Astrocyte (in vitro differentiated cells and primary cell): ENCODE data around the gene SLC28A3. TPM values are rescaled to one million over a fixed set of nuclear protein-coding genes. Genes with fewer than 3 reads are reported as not detected.

ENCODE experiments used
- DNase-seq: peaks from one replicate; pipeline ENCODE4 v3.0.0-alpha.2; 2010; ENCODE audit warnings: low read depth
- FAIRE-seq: peaks from 2 replicates; lab custom pipeline; 2011; peaks lifted over from hg19 to GRCh38; lab: Jason Lieb, UNC
- H2AFZ ChIP-seq: 2 replicates; pipeline ENCODE4 v1.6.0; 2012; ENCODE audit warnings: low read depth, low read length, inconsistent platforms
- H3K27ac ChIP-seq: 2 replicates; pipeline ENCODE4 v1.5.1; 2011; ENCODE audit warnings: low read depth, low read length, inconsistent platforms
- H3K27me3 ChIP-seq: 2 replicates; pipeline ENCODE4 v1.6.0; 2011; ENCODE audit warnings: low read length, inconsistent platforms; ENCODE audit not compliant: insufficient read depth
- H3K36me3 ChIP-seq: 2 replicates; pipeline ENCODE4 v1.5.1; 2011; ENCODE audit warnings: low read length, inconsistent platforms; ENCODE audit not compliant: insufficient read depth
- H3K4me1 ChIP-seq: 2 replicates; pipeline ENCODE4 v1.5.1; 2011; ENCODE audit warnings: low read length, inconsistent platforms; ENCODE audit not compliant: insufficient read depth
- H3K4me2 ChIP-seq: 2 replicates; pipeline ENCODE4 v1.6.0; 2012; ENCODE audit warnings: low read length, inconsistent platforms
- H3K4me3 ChIP-seq: 2 replicates; pipeline ENCODE4 v1.5.1; 2011; ENCODE audit warnings: low read depth, mild to moderate bottlenecking, low read length, inconsistent platforms; ENCODE audit not compliant: insufficient read depth
- H3K79me2 ChIP-seq: 2 replicates; pipeline ENCODE4 v1.6.0; 2012; ENCODE audit warnings: mild to moderate bottlenecking, low read length, inconsistent platforms; ENCODE audit not compliant: insufficient read depth
- H3K9ac ChIP-seq: 2 replicates; pipeline ENCODE4 v1.6.0; 2012; ENCODE audit warnings: mild to moderate bottlenecking, low read length, inconsistent platforms
- H3K9me3 ChIP-seq: 2 replicates; pipeline ENCODE4 v1.5.1; 2012; ENCODE audit warnings: low read depth, mild to moderate bottlenecking, low read length, inconsistent platforms; ENCODE audit not compliant: insufficient read depth
- H4K20me1 ChIP-seq: 2 replicates; pipeline ENCODE4 v1.6.0; 2012; ENCODE audit warnings: low read length, inconsistent platforms; ENCODE audit not compliant: insufficient read depth
- H3K27ac Mint-ChIP-seq: one replicate; pipeline ENCODE4 v1.8.0; 2021; ENCODE audit warnings: mild to moderate bottlenecking, mixed read lengths; ENCODE audit not compliant: unreplicated experiment
- H3K27me3 Mint-ChIP-seq: one replicate; pipeline ENCODE4 v1.8.0; 2021; ENCODE audit warnings: low read depth, mixed read lengths; ENCODE audit not compliant: unreplicated experiment
- H3K36me3 Mint-ChIP-seq: one replicate; pipeline ENCODE4 v1.8.0; 2021; ENCODE audit warnings: low read depth, mixed read lengths; ENCODE audit not compliant: unreplicated experiment
- H3K4me1 Mint-ChIP-seq: one replicate; pipeline ENCODE4 v1.8.0; 2021; ENCODE audit warnings: low read depth, mixed read lengths; ENCODE audit not compliant: unreplicated experiment
- H3K4me3 Mint-ChIP-seq: one replicate; pipeline ENCODE4 v1.8.0; 2021; ENCODE audit warnings: mild to moderate bottlenecking, moderate library complexity, mixed read lengths; ENCODE audit not compliant: unreplicated experiment
- H3K9me3 Mint-ChIP-seq: one replicate; pipeline ENCODE4 v1.8.0; 2021; ENCODE audit warnings: mild to moderate bottlenecking, mixed read lengths; ENCODE audit not compliant: unreplicated experiment
- CTCF ChIP-seq: IDR thresholded peaks from 2 replicates; pipeline ENCODE4 v1.5.1; 2011; ENCODE audit warnings: low read depth, mild to moderate bottlenecking, inconsistent platforms, low read length, moderate library complexity; ENCODE audit not compliant: insufficient read depth
- EZH2 ChIP-seq: IDR thresholded peaks from 2 replicates; pipeline ENCODE4 v1.6.1; 2012; ENCODE audit warnings: mild to moderate bottlenecking, low read length, inconsistent platforms; ENCODE audit not compliant: insufficient read depth
- total RNA-seq: library from RNA; stranded (reverse); gene quantifications from 2 replicates; pipeline ENCODE4 v1.2.1, GENCODE V29; 2021

SLC28A3 gene
- total RNA-seq, 1 donor from 2014 or later = 0.30 TPM

DNA sequence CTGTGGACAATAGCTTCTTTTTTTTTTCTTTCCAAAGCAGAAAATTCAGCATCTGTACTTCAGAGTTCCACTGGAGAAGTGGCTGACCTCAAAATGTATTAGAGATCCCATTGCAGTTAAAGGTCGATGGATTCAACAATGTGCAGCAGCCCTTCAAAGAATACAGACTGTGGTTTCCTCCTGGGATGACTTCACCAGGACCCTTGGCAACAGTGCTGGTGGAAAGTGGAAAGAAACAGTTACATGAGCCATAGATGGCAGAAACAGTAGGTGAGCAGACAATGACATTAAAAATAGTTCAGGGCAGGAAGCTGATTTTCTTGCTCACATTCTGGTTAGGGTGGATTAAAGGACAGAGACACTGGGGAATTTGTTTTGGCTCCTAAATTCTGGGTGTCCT, 62.4 kb downstream of the SLC28A3 start:
- Mint-ChIP-seq H3K9me3 (no peaks in the 10 kb centered on the region), H3K27ac (peak overlapping the region; percentile 78), H3K4me1 (peaks cover 27% of the 10 kb centered on the region), H3K4me3 (no peak overlapping the region), H3K27me3 (no peaks in the 10 kb centered on the region), H3K36me3 (no peaks in the 10 kb centered on the region)
- H4K20me1 ChIP-seq = no peaks in the 10 kb centered on the region
- peak overlapping the region; percentile 13 for H3K9ac ChIP-seq
- TF ChIP-seq EZH2 (no peak), CTCF (no peak)
- no peak overlapping the region for H3K27ac ChIP-seq
- no peaks in the 10 kb centered on the region for H3K27me3 ChIP-seq
- peaks cover 15% of the 10 kb centered on the region for H3K4me1 ChIP-seq
- DNase-seq (peak; percentile 80), FAIRE-seq (no peak)
- no peaks in the 10 kb centered on the region for H3K36me3 ChIP-seq
- H3K4me3 ChIP-seq = peak overlapping the region; percentile 16
- no peak overlapping the region for H2AFZ ChIP-seq
- H3K9me3 ChIP-seq = no peaks in the 10 kb centered on the region
- H3K4me2 ChIP-seq = peak overlapping the region; percentile 58
- H3K79me2 ChIP-seq = no peaks in the 10 kb centered on the region

- Histone ChIP-seq H4K20me1 (no peaks in the 10 kb centered on the region), H3K9me3 (no peaks in the 10 kb centered on the region), H3K36me3 (no peaks in the 10 kb centered on the region), H3K27me3 (no peaks in the 10 kb centered on the region), H3K9ac (no peak overlapping the region), H3K4me1 (peaks cover 15% of the 10 kb centered on the region), H3K27ac (no peak overlapping the region), H3K4me3 (no peak overlapping the region), H3K4me2 (peak overlapping the region; percentile 58), H2AFZ (no peak overlapping the region), H3K79me2 (no peaks in the 10 kb centered on the region)
- Mint-ChIP-seq H3K27ac (no peak overlapping the region), H3K27me3 (peaks cover 3% of the 10 kb centered on the region), H3K4me3 (no peak overlapping the region), H3K9me3 (no peaks in the 10 kb centered on the region), H3K4me1 (peaks cover 27% of the 10 kb centered on the region), H3K36me3 (no peaks in the 10 kb centered on the region)
- DNase-seq = peak; percentile 60
- no peak for TF ChIP-seq EZH2
- TF ChIP-seq CTCF = no peak
- FAIRE-seq = no peak
Observed at GRCh38 chr9:84277646-84278045, 62.9 kb downstream of the SLC28A3 start.

- H3K27me3 ChIP-seq = no peaks in the 10 kb centered on the region
- no peaks in the 10 kb centered on the region for H3K36me3 Mint-ChIP-seq
- no peak overlapping the region for H2AFZ ChIP-seq
- H3K4me2 ChIP-seq = no peak overlapping the region
- no peak overlapping the region for H3K27ac ChIP-seq
- H3K4me1 ChIP-seq = peaks cover 15% of the 10 kb centered on the region
- no peak overlapping the region for H3K4me3 ChIP-seq
- peaks cover 27% of the 10 kb centered on the region for H3K4me1 Mint-ChIP-seq
- H3K9ac ChIP-seq = no peak overlapping the region
- no peaks in the 10 kb centered on the region for H4K20me1 ChIP-seq
- DNase-seq = no peak
- no peak overlapping the region for H3K4me3 Mint-ChIP-seq
- H3K27ac Mint-ChIP-seq = no peak overlapping the region
- H3K9me3 ChIP-seq = no peaks in the 10 kb centered on the region
- no peak for TF ChIP-seq CTCF
- TF ChIP-seq EZH2 = no peak
- no peaks in the 10 kb centered on the region for H3K9me3 Mint-ChIP-seq
- H3K36me3 ChIP-seq = no peaks in the 10 kb centered on the region
- FAIRE-seq = no peak
- peaks cover 10% of the 10 kb centered on the region for H3K27me3 Mint-ChIP-seq
- H3K79me2 ChIP-seq = no peaks in the 10 kb centered on the region
Observed at GRCh38 chr9:84276741-84277140, 63.8 kb downstream of the SLC28A3 start.
